SU-DHL-6 (cell line): ENCODE measurements around the gene LTBP4.

Source experiments
- CTCF ChIP-seq: fragments of 200-600 bp; sonication (generic); IDR thresholded peaks from one replicate; pipeline ENCODE4 v1.5.1; 2017; ENCODE audit warnings: antibody characterized with exemption, mild to moderate bottlenecking, low read length, moderate library complexity; ENCODE audit not compliant: insufficient read depth, poor library complexity, severe bottlenecking
- EZH2phosphoT487 ChIP-seq: fragments of 200-600 bp; sonication (generic), shearing (Covaris generic); conservative IDR thresholded peaks from 2 replicates; pipeline ENCODE4 v1.6.1; 2018; ENCODE audit warnings: mild to moderate bottlenecking, antibody characterized with exemption, low read length, moderate library complexity, mixed read lengths

- no peak for TF ChIP-seq CTCF
- no peak for TF ChIP-seq EZH2phosphoT487
These were observed 45.0 kb upstream of the LTBP4 start for GRCh38 chr19:40555978-40556689.
